HL-60 (cell line): ENCODE data around the gene TADA2A.

Source experiments
- DNase-seq, 2 experiments: peaks; one replicate each; pipeline ENCODE4 v3.0.0-alpha.2; 2010 to 2020; ENCODE audit warnings: low read depth in 1 of 2, low spot score in 1 of 2
- H3K27ac ChIP-seq: fragments of 250-450 bp; sonication (Bioruptor Pico); replicated peaks from 2 replicates; pipeline ENCODE4 v1.5.1; 2020; ENCODE audit warnings: mild to moderate bottlenecking, moderate library complexity
- H3K27me3 ChIP-seq: fragments of 250-450 bp; sonication (Bioruptor Pico); 2 replicates; pipeline ENCODE4 v1.5.1; 2021; ENCODE audit warnings: mild to moderate bottlenecking, moderate library complexity; ENCODE audit not compliant: insufficient read depth, poor library complexity, severe bottlenecking
- H3K4me3 ChIP-seq: replicated peaks from 2 replicates; pipeline ENCODE4 v1.5.1; 2011; ENCODE audit warnings: mild to moderate bottlenecking, control low read depth, low read length; ENCODE audit not compliant: insufficient read depth
- CTCF ChIP-seq: IDR thresholded peaks from one replicate; pipeline ENCODE4 v1.5.1; 2011; ENCODE audit warnings: low read length, control low read depth, inconsistent platforms; ENCODE audit not compliant: insufficient read depth
- GABPA ChIP-seq: IDR thresholded peaks from 2 replicates; pipeline ENCODE4 v1.6.1; 2012; ENCODE audit warnings: low read depth
- POLR2AphosphoS5 ChIP-seq: IDR thresholded peaks from 2 replicates; pipeline ENCODE4 v1.6.1; 2012; ENCODE audit warnings: low read depth
- SPI1 ChIP-seq: IDR thresholded peaks from 2 replicates; pipeline ENCODE4 v1.6.1; 2012; ENCODE audit warnings: low read depth, mild to moderate bottlenecking, borderline replicate concordance
- TF ChIP-seq, protein P1 (sequence below): IDR thresholded peaks from 2 replicates; pipeline ENCODE4 v1.6.1; 2012; ENCODE audit warnings: low read depth; ENCODE audit not compliant: insufficient replicate concordance

The TADA2A gene

DNA sequence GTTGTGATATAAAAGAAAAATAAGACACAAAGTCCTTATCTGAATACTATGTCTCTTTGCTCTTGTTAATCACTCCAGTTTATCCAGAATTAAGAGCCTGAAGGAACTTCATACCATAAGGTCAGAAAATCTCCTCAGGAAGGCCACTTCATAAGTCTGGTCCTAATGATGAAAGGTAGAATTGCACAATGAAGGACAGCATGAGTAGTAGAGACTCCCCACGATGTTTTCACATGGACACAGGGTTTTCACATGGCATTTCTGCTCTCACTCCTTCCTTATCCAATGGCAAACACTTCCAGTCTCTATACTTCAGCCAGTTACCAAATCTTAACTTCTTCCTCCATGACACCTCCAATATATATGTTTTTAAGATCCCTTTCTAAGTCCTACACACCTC is 41.1 kb upstream of the TADA2A start:
- no peak overlapping the region for H3K27ac ChIP-seq
- no peaks in the 10 kb centered on the region for H3K27me3 ChIP-seq
- no peak for DNase-seq
- no peak overlapping the region for H3K4me3 ChIP-seq
- no peak for TF ChIP-seq SPI1
- TF ChIP-seq, protein P1, sequence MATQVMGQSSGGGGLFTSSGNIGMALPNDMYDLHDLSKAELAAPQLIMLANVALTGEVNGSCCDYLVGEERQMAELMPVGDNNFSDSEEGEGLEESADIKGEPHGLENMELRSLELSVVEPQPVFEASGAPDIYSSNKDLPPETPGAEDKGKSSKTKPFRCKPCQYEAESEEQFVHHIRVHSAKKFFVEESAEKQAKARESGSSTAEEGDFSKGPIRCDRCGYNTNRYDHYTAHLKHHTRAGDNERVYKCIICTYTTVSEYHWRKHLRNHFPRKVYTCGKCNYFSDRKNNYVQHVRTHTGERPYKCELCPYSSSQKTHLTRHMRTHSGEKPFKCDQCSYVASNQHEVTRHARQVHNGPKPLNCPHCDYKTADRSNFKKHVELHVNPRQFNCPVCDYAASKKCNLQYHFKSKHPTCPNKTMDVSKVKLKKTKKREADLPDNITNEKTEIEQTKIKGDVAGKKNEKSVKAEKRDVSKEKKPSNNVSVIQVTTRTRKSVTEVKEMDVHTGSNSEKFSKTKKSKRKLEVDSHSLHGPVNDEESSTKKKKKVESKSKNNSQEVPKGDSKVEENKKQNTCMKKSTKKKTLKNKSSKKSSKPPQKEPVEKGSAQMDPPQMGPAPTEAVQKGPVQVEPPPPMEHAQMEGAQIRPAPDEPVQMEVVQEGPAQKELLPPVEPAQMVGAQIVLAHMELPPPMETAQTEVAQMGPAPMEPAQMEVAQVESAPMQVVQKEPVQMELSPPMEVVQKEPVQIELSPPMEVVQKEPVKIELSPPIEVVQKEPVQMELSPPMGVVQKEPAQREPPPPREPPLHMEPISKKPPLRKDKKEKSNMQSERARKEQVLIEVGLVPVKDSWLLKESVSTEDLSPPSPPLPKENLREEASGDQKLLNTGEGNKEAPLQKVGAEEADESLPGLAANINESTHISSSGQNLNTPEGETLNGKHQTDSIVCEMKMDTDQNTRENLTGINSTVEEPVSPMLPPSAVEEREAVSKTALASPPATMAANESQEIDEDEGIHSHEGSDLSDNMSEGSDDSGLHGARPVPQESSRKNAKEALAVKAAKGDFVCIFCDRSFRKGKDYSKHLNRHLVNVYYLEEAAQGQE: no peak
- TF ChIP-seq GABPA: no peak

- DNase-seq: peak; percentile 53 to 75
- H3K27me3 ChIP-seq: no peaks in the 10 kb centered on the region
- no peak overlapping the region for H3K27ac ChIP-seq
- no peak overlapping the region for H3K4me3 ChIP-seq
- no peak for TF ChIP-seq CTCF
Measured at GRCh38 chr17:37368577-37368976, 38.1 kb upstream of the TADA2A start.

DNA sequence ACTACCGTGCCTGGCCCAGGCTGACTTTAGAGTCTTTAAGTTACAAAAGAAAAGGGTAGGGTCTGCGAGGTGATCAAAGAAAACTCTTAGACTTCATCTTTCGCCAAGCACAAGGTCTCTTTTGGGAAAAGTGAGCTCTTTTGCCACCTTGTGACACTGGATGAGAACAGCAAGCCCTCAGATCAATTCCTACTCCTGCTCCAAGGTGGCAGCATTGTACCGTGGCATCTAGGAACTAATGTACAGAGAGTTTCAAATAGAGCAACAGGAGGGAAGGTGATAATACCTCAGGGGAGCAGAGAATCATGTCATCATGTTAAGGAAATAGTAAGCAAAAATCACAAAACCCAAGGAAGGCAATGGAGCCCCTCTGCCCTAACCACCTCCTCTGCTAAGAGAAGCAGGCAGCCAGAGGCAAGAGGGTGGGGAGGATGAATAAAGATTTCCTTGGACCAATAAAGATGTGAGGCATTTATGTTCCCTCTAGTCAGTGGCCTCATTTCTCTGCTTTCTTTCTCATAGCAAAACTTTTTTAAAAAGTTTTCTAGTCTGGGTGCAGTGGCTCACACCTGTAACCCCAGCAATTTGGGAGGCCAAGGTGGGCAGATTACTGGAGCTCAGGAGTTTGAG is 33.0 kb upstream of the TADA2A start:
- Histone ChIP-seq H3K27ac (no peak overlapping the region), H3K27me3 (no peaks in the 10 kb centered on the region), H3K4me3 (no peak overlapping the region)
- TF ChIP-seq SPI1 (no peak), CTCF (peak; percentile 100)
- peak; percentile 64 to 80 for DNase-seq

DNA sequence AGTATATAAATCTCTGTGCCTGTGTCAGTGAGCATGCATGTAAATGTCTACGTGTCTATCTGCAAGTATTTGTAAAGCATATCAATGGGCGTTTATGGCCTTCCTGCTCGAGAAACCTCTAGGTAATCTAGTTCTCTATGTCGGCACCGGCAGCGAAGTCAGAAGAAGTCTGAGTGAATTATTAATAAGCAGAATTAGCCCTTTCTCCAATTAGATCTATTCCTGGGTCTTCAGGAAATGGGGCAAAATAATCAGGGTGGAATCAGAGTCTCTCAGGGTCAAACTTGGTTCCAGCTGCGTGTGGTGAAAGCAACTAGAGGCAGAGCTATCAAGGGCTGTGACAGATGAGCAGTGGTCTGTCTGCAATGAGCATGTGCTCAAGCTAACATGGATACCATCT is 31.0 kb upstream of the TADA2A start, which contains the start of gene C17orf78:
TSS of gene C17orf78 (plus strand) at position 280 of the 400 bp plus-strand sequence. CDS start at position 388, 108 bp downstream.
- Histone ChIP-seq H3K27me3 (no peaks in the 10 kb centered on the region), H3K4me3 (no peak within 1 kb of the TSS), H3K27ac (no peak within 1 kb of the TSS)
- TF ChIP-seq CTCF (no peak), SPI1 (no peak), GABPA (no peak), POLR2AphosphoS5 (no peak)
- TF ChIP-seq, protein P1: no peak
- no peak for DNase-seq
